Epidermal melanocyte (primary cell): Measurements from ENCODE around the gene D2HGDH.
A peak's percentile ranks its signal among the peaks of the same experiment; 100 is the strongest.
"Not testable (repeated sequence)": the region's sequence is repeated elsewhere in the genome, so short reads cannot be mapped to it uniquely, and the experiment has no call there.

ENCODE experiments used
- DNase-seq: peaks from one replicate; pipeline ENCODE4 v3.0.0; 2011; ENCODE audit warnings: low spot score; ENCODE audit not compliant: insufficient read length

The D2HGDH gene

DNA sequence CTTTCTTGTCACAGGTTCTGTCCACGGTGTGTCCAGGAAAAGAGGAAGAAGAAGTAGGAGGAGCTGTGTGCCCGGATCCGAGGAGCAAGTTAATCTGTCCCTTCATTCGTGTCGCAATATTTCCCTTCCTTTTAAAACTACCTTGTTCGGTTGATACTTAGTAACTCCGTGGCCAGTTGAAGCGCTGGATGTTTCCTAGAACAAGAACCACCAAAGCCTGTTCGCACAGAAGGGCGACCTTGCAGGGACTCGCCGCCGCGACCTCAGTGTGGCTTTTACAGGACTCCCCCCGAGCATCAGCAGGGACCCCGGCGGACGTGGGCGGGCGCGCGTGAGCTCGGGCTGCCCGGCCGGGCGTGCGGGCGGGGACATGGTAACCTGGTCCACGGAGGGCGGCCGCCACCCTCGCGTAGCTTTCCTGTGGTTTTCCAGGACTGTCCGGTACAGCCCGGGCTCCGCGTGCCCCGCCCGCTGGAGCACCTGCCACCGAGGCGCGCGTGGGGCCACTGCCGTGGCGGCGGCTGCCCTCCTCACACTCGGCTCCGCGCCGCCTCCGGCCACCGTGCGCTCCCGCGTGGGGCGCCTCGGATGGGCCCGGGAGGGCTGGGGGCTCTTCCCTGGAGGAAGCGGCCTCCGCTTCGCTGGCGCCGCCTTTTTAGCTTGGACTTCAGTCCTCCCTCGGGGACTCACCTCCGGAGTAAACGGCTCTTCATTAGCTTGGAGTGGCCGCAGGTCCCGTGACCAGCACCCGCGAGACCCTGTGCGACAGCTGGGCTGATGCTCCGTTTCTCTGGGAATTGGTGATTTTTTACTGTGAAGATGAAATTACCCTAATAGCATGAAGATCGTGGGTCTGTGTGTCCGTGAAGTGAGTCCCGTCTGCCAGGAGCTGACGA is 9.2 kb upstream of the D2HGDH start:
- no peak for DNase-seq

DNA sequence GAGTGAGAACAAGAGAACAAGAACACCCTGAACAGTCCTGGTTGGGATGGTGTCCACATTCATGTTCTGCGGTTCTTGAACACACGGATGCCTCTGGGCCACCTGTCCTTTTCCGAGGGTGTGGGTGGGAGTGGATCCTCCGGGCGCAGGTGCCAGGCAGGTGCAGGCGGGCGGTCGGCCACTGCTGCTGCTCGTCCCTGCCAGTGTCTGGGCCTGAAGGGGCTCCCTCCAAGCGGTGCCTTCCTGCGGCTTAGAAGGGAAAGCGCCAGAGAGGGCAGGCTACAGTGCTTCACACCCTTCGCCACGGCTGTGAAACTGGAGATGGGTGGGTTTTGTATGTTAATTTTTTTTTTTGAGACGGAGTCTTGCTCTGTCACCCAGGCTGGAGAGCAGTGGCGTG is 8.0 kb upstream of the D2HGDH start:
- DNase-seq: no peak

GRCh38 chr2:241728000-241728399 is 6.4 kb upstream of the D2HGDH start:
- no peak for DNase-seq

DNA sequence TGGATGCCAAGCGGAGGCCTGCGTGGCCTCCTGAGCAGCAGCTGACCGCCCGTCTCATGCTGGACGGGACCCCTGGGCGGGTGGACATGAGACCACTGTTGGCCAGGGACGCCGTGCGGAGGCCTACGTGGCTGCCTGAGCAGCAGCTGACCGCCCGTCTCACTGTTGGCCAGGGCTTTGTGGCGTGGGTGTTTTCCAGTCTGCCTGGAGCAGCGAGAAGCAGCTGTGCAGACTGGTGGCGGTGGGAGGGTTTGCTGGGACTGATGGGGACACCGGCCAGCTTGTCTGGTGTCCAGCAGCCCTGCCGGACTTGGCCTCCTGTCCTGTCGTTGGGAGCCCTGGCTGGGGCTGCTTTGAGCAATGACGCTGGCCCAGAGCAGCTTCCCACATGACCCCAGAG is 5.8 kb upstream of the D2HGDH start:
- DNase-seq: no peak

- DNase-seq: no peak
These were observed 4.6 kb upstream of the D2HGDH start for GRCh38 chr2:241729868-241730267.

DNA sequence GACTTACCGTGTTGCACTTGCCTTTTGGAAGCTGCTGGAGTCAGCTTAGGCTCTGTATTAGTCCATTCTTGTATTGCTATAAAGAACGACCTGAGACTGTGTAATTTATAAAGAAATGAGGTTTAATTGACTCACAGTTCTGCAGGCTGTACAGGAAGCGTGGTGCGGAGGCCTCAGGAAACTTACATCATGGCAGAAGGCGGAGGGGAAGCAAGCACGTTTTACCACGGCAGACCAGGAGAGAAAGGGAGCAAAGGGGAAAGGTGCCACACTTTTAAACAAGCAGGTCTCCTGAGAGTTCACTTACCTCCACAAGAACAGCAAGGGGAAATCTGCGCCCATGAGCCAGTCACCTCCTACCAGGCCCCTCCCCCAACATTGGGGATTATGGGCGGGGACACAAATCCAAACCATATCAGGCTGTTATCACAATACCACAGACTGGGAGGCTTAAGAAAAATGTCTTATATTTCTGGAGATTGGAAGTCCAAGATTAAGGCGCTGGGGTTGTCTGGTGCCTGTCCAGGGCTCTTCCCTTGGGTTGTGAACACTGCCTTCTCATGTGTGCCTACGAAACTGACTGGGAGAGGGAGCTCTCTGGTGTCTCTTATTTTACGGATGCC is 3.6 kb upstream of the D2HGDH start:
- DNase-seq: no peak

- peak; percentile 11 for DNase-seq
These were observed 1.8 kb upstream of the D2HGDH start for GRCh38 chr2:241732513-241733186.

GRCh38 chr2:241733391-241734207 is 831 bp upstream of the D2HGDH start:
- peak; percentile 11 for DNase-seq

- no peak for DNase-seq
These were observed 293 bp upstream of the D2HGDH start for GRCh38 chr2:241734208-241734466.

GRCh38 chr2:241736111-241736510 is 1.7 kb downstream of the D2HGDH start:
- DNase-seq: no peak

- DNase-seq: no peak
These were observed 3.7 kb downstream of the D2HGDH start for GRCh38 chr2:241738040-241738686.

- DNase-seq: no peak
These were observed 4.7 kb downstream of the D2HGDH start for GRCh38 chr2:241739177-241739576.

GRCh38 chr2:241739651-241740050 is 5.2 kb downstream of the D2HGDH start:
- DNase-seq: no peak

- no peak for DNase-seq
These were observed 6.6 kb downstream of the D2HGDH start for GRCh38 chr2:241741016-241741415.

DNA sequence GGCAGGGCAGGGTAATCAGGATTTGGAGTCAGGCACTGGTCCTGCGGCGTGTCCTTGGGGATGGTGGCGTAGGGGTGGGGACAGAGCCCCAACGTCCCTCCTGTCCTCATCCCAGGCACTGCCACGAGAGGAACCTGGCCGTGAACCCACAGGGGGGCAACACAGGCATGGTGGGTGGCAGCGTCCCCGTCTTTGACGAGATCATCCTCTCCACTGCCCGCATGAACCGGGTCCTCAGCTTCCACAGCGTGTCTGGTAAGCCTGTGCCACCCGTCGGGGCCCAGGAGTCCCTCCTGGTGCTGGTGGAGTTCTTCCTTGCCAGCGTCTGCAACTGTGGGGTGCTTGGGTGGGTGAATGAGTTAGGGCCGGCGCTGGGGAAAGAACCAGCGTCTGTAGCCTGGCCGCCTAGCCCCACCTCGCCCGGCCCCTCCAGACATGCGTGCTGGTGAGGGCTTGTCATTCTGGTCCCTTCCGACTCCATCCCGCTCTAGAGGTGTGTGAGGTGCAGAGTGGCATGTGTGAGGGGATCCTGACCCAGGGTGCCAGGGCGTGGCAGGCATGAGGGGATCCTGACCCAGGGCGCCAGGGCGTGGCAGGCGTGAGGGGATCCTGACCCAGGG is 8.0 kb downstream of the D2HGDH start:
- DNase-seq: no peak

GRCh38 chr2:241743008-241743407 is 8.6 kb downstream of the D2HGDH start:
- DNase-seq: not testable (repeated sequence)

- DNase-seq: no peak
These were observed 9.2 kb downstream of the D2HGDH start for GRCh38 chr2:241743620-241744019.

GRCh38 chr2:241744028-241744754 is 9.8 kb downstream of the D2HGDH start:
- no peak for DNase-seq

DNA sequence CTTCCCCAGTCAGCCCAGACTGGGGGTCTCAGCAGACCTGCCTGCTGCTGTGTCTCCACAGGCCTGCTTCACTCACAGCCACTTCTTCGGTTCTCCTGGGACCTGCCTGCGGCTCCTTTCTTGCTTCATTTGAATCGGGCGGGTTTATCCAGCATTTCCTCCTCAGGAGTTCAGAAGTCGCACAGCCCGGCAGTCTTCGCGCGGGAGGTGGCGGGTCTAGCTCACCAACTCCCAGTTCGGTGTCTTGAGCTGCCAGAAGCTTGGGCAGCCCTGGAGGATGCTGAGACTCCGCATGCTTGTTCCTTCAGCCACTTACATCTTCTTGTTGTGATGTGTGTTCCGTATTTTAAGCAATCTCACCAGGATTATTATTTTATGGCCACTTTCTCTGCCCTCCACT is 10.8 kb downstream of the D2HGDH start:
- no peak for DNase-seq

DNA sequence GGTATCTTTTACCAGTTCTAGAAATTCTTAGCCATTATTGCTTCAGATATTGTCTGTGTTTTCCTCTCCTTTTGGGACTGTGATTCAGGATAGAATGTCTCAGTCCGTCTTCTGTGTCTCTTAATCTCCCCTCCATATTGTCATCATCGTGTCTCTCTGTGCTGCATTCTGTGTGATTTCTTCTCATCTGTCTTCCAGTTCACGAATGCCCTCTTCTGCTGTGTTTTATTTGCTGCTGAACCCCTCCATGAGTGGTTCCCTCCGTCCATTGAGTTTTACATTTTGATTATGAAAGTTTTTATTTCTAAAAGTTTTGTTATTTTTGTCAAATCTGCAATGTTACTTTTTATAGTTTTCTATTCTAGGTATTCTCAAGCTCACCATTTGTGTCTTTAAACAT is 11.7 kb downstream of the D2HGDH start:
- DNase-seq: no peak
